SK-N-SH (cell line): ENCODE results near the gene NME3.

Experiments used
- CHD2 ChIP-seq: fragments of 150-350 bp; IDR thresholded peaks from 2 replicates; pipeline ENCODE4 v1.6.1; 2018; ENCODE audit warnings: low read length; ENCODE audit not compliant: partially characterized antibody
- CTCF ChIP-seq: fragments of 200-600 bp; sonication (generic); IDR thresholded peaks from 2 replicates; pipeline ENCODE4 v1.6.1; 2017; ENCODE audit warnings: antibody characterized with exemption, mild to moderate bottlenecking, moderate library complexity
- IRF3 ChIP-seq: fragments of 150-350 bp; IDR thresholded peaks from 2 replicates; pipeline ENCODE4 v1.6.1; 2016; ENCODE audit warnings: mild to moderate bottlenecking, low read depth, low read length
- MAX ChIP-seq: IDR thresholded peaks from 2 replicates; pipeline ENCODE4 v1.4.0; 2012; ENCODE audit warnings: low read depth
- POLR2AphosphoS5 ChIP-seq: IDR thresholded peaks from 2 replicates; pipeline ENCODE4 v1.6.1; 2012; ENCODE audit warnings: low read depth, low read length
- RCOR1 ChIP-seq: fragments of 150-350 bp; IDR thresholded peaks from 2 replicates; pipeline ENCODE4 v1.6.1; 2017; ENCODE audit warnings: antibody characterized with exemption, low read length
- RFX5 ChIP-seq: IDR thresholded peaks from 2 replicates; pipeline ENCODE4 v1.6.1; 2012; ENCODE audit warnings: mild to moderate bottlenecking, improper control_type of control experiment, low read length
- RXRA ChIP-seq: IDR thresholded peaks from 2 replicates; pipeline ENCODE4 v1.4.0; 2012; ENCODE audit warnings: low read depth, mild to moderate bottlenecking, borderline replicate concordance
- TAF1 ChIP-seq: IDR thresholded peaks from 2 replicates; pipeline ENCODE4 v1.6.1; 2012; ENCODE audit warnings: low read depth, mild to moderate bottlenecking, low read length, moderate library complexity, borderline replicate concordance

GRCh38 chr16:1768061-1768766 lies 3.1 kb downstream of the NME3 start:
- no peak for TF ChIP-seq CTCF
- no peak for TF ChIP-seq CHD2
- TF ChIP-seq TAF1: no peak
- TF ChIP-seq RCOR1: no peak
- TF ChIP-seq POLR2AphosphoS5: no peak
- TF ChIP-seq RFX5: no peak
- TF ChIP-seq RXRA: no peak
- TF ChIP-seq MAX: no peak
- no peak for TF ChIP-seq IRF3
